Osteoblast (primary cell): ENCODE measurements around the gene ADAM15. TPM values are rescaled to one million over a fixed set of nuclear protein-coding genes. Genes with fewer than 3 reads are reported as not detected.

ENCODE experiments used
- DNase-seq: peaks from one replicate; pipeline ENCODE4 v3.0.0; 2011; ENCODE audit warnings: low spot score, mixed read lengths; ENCODE audit not compliant: insufficient read length; ENCODE audit errors: missing footprints
- H2AFZ ChIP-seq: 2 replicates; pipeline ENCODE4 v1.6.0; 2011; ENCODE audit warnings: mild to moderate bottlenecking, low read length
- H3K27ac ChIP-seq: 2 replicates; pipeline ENCODE4 v1.5.1; 2011; ENCODE audit warnings: mild to moderate bottlenecking, low read depth, low read length, moderate library complexity
- H3K27me3 ChIP-seq: 2 replicates; pipeline ENCODE4 v1.6.0; 2012; ENCODE audit warnings: mild to moderate bottlenecking, control low read depth, inconsistent platforms, low read length, moderate library complexity; ENCODE audit not compliant: insufficient read depth
- H3K36me3 ChIP-seq: 2 replicates; pipeline ENCODE4 v1.5.1; 2011; ENCODE audit warnings: mild to moderate bottlenecking, low read length, control low read depth, moderate library complexity; ENCODE audit not compliant: insufficient read depth
- H3K4me1 ChIP-seq: 2 replicates; pipeline ENCODE4 v1.5.1; 2011; ENCODE audit warnings: mild to moderate bottlenecking, low read length, control low read depth, moderate library complexity; ENCODE audit not compliant: insufficient read depth
- H3K4me2 ChIP-seq: 2 replicates; pipeline ENCODE4 v1.6.0; 2011; ENCODE audit warnings: mild to moderate bottlenecking, low read length; ENCODE audit not compliant: insufficient read depth
- H3K4me3 ChIP-seq: fragments of 200-600 bp; sonication (generic); 3 replicates; pipeline ENCODE4 v1.5.1; 2012; ENCODE audit warnings: mild to moderate bottlenecking, low read length, inconsistent platforms; ENCODE audit not compliant: insufficient read depth
- H3K79me2 ChIP-seq: 2 replicates; pipeline ENCODE4 v1.6.0; 2012; ENCODE audit warnings: mild to moderate bottlenecking, low read length, control low read depth, inconsistent platforms; ENCODE audit not compliant: insufficient read depth
- H3K9me3 ChIP-seq: 2 replicates; pipeline ENCODE4 v1.5.1; 2011; ENCODE audit warnings: low read depth, low read length, control low read depth
- H4K20me1 ChIP-seq: 2 replicates; pipeline ENCODE4 v1.6.0; 2012; ENCODE audit warnings: mild to moderate bottlenecking, low read length, control low read depth; ENCODE audit not compliant: insufficient read depth
- total RNA-seq: library from RNA; depleted of rRNA; stranded (reverse); fragments of >200 nt; gene quantifications from 2 replicates; pipeline ENCODE4 v1.2.3, GENCODE V29; 2012
- TF ChIP-seq, protein P1 (sequence below): IDR thresholded peaks from 2 replicates; pipeline ENCODE4 v1.5.1; 2011; ENCODE audit warnings: mild to moderate bottlenecking, low read depth, low read length, moderate library complexity; ENCODE audit errors: extremely low read depth

Gene ADAM15
- total RNA-seq, 1 donor: 101 TPM

DNA sequence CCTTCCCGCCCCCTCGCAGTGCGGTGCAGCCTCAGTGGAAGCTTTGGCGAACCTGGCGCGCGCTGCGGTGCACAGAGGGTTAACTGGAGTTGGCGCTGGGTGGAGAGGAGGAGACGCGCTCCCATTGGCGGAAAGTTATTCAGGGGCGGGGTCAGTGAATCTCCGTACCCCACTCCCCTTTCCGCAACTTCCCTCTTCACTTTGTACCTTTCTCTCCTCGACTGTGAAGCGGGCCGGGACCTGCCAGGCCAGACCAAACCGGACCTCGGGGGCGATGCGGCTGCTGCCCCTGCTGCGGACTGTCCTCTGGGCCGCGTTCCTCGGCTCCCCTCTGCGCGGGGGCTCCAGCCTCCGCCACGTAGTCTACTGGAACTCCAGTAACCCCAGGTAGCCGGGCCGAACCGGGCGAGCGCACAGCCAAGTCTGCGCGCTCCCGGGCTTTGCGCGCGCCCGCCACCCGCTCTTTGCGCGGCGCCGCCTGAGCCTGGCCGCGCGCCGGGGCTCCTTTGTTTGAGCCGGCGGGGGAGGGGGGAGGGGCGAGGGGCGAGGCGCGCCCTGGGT, 12.5 kb downstream of the ADAM15 start, which contains the start of gene EFNA4:
EFNA4 (plus strand) TSS at position 191 of the 561 bp plus-strand sequence; CDS start at position 275, 84 bp downstream.
- DNase-seq: peak; percentile 99
- Histone ChIP-seq H2AFZ (peak within 1 kb of the TSS; percentile 83), H4K20me1 (peaks cover 20% of the 10 kb centered on the region), H3K4me3 (peak within 1 kb of the TSS; percentile 97), H3K27me3 (no peaks in the 10 kb centered on the region), H3K36me3 (no peaks in the 10 kb centered on the region), H3K79me2 (no peaks in the 10 kb centered on the region), H3K27ac (peak within 1 kb of the TSS; percentile 48), H3K9me3 (no peaks in the 10 kb centered on the region), H3K4me1 (peaks cover 19% of the 10 kb centered on the region), H3K4me2 (peak within 1 kb of the TSS; percentile 90)
- TF ChIP-seq, protein P1, sequence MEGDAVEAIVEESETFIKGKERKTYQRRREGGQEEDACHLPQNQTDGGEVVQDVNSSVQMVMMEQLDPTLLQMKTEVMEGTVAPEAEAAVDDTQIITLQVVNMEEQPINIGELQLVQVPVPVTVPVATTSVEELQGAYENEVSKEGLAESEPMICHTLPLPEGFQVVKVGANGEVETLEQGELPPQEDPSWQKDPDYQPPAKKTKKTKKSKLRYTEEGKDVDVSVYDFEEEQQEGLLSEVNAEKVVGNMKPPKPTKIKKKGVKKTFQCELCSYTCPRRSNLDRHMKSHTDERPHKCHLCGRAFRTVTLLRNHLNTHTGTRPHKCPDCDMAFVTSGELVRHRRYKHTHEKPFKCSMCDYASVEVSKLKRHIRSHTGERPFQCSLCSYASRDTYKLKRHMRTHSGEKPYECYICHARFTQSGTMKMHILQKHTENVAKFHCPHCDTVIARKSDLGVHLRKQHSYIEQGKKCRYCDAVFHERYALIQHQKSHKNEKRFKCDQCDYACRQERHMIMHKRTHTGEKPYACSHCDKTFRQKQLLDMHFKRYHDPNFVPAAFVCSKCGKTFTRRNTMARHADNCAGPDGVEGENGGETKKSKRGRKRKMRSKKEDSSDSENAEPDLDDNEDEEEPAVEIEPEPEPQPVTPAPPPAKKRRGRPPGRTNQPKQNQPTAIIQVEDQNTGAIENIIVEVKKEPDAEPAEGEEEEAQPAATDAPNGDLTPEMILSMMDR: no peak

- peak overlapping the region; percentile 90 for H3K4me2 ChIP-seq
- TF ChIP-seq, protein P1: no peak
- H3K27ac ChIP-seq: no peak overlapping the region
- no peaks in the 10 kb centered on the region for H3K27me3 ChIP-seq
- H2AFZ ChIP-seq: peak overlapping the region; percentile 67
- H3K36me3 ChIP-seq: no peaks in the 10 kb centered on the region
- peaks cover 19% of the 10 kb centered on the region for H3K4me1 ChIP-seq
- peak; percentile 95 for DNase-seq
- no peaks in the 10 kb centered on the region for H3K79me2 ChIP-seq
- peaks cover 20% of the 10 kb centered on the region for H4K20me1 ChIP-seq
- H3K4me3 ChIP-seq: peak overlapping the region; percentile 97
- no peaks in the 10 kb centered on the region for H3K9me3 ChIP-seq
Measured at GRCh38 chr1:155064111-155064831, 13.2 kb downstream of the ADAM15 start.

DNA sequence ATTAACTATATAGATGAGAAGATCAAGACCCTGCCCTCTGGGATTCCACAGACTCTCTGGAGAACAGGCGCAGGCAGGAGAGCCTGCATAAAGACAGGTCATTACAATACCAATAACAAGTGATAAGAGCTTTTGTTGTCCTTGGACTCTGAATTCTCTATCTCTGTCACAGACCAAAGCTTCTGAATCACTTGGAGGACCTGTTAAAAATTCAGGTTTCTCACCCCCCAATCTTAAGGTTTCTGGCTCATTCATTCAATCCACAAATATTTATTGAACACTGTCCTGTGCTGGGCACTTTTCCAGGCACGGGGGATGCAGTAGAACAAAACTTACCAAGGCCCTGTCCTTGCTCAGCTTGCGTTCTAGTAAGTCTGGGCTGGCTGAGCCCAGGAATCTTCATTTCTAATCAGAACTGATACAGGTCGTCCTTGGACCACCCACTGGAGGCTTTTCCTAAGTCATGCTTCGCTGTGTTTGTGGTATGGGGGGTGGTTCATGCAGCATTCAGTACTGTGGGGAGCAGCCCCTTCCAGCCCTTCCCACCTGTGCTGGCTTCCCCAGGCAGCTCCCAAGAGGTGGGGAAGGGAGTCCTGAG, 13.8 kb downstream of the ADAM15 start:
- TF ChIP-seq, protein P1: no peak
- peaks cover 20% of the 10 kb centered on the region for H4K20me1 ChIP-seq
- no peaks in the 10 kb centered on the region for H3K27me3 ChIP-seq
- no peak overlapping the region for H3K4me3 ChIP-seq
- H2AFZ ChIP-seq: no peak overlapping the region
- peak overlapping the region; percentile 90 for H3K4me2 ChIP-seq
- no peaks in the 10 kb centered on the region for H3K79me2 ChIP-seq
- DNase-seq: no peak
- no peaks in the 10 kb centered on the region for H3K36me3 ChIP-seq
- H3K9me3 ChIP-seq: no peaks in the 10 kb centered on the region
- no peak overlapping the region for H3K27ac ChIP-seq
- peaks cover 19% of the 10 kb centered on the region for H3K4me1 ChIP-seq

DNA sequence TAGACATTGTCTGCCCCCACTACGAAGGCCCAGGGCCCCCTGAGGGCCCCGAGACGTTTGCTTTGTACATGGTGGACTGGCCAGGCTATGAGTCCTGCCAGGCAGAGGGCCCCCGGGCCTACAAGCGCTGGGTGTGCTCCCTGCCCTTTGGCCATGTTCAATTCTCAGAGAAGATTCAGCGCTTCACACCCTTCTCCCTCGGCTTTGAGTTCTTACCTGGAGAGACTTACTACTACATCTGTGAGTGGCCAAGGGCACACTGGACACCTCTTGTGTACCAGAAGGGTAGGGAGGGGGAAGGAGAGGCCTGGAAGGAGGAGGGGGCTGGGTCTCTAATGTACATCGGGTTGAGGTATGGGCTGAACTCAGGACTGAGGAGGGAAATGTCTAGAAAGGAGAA, 15.7 kb downstream of the ADAM15 start:
- H3K4me1 ChIP-seq: peaks cover 22% of the 10 kb centered on the region

More for the DNA sequence above, 15.7 kb downstream of the ADAM15 start:
- H3K4me3 ChIP-seq: no peak overlapping the region
- H2AFZ ChIP-seq: no peak overlapping the region
- no peaks in the 10 kb centered on the region for H3K9me3 ChIP-seq
- H4K20me1 ChIP-seq: peaks cover 12% of the 10 kb centered on the region
- H3K27ac ChIP-seq: no peak overlapping the region
- H3K79me2 ChIP-seq: no peaks in the 10 kb centered on the region
- DNase-seq: no peak
- no peaks in the 10 kb centered on the region for H3K36me3 ChIP-seq
- no peak overlapping the region for H3K4me2 ChIP-seq
- TF ChIP-seq, protein P1: no peak
- H3K27me3 ChIP-seq: no peaks in the 10 kb centered on the region
